ENCODE data around the gene FRG2B. TPM values are rescaled to one million over a fixed set of nuclear protein-coding genes. Genes with fewer than 3 reads are reported as not detected.
"Not testable (repeated sequence)": the region's sequence is repeated elsewhere in the genome, so short reads cannot be mapped to it uniquely, and the experiment has no call there.

FRG2B gene
- total and polyA plus RNA-seq, 4 donors, result not detected

DNA sequence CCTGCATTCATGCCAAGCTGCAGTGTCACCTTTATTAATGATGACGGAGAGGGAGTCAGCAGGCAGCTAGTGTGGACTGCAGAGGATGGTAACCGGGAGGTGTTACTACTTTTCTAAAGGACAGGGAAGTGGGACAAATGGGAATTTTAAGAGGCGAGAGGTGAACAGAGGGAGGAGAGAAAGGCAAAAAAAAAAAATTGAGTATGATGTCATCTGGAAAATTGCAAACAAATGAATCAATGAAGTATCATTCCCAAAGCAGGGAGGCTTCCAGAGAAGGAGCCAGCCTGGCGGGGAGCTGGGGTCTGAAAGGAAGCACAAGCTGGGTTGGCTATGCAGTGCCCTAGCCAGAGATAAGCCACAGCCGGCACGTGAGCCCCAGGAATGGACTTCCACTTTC is 12.9 kb downstream of the FRG2B start:
- DNase-seq (no peak), ATAC-seq (ENCODE audit: low FRiP score) (no peak)
- Histone ChIP-seq H3K27me3 (ENCODE audit: control insufficient read depth in 1 of 2, insufficient read depth in 2 of 2, low read length in 1 of 2) (no peaks in the 10 kb centered on the region), H3K36me3 (ENCODE audit: control insufficient read depth in 1 of 2, insufficient read depth in 2 of 2, low read length in 1 of 2) (no peaks in the 10 kb centered on the region), H3K4me1 (ENCODE audit: control insufficient read depth in 1 of 2, insufficient read depth in 2 of 2, low read length in 2 of 2) (no peaks in the 10 kb centered on the region), H3K9me3 (ENCODE audit: control insufficient read depth, low read length) (peaks cover 2% of the 10 kb centered on the region), H3K27ac (ENCODE audit: low read depth in 1 of 2, low read length in 2 of 2) (no peak overlapping the region), H3K4me3 (ENCODE audit: low read length in 2 of 2) (no peak overlapping the region)
- intact Hi-C loops (cut with DNase I), result no loop called here
- 53 to 65% methylated on average over 6 of the region's 6 CpGs for WGBS, 2 donors

- DNase-seq, result no peak
- H3K27ac ChIP-seq (ENCODE audit: low read depth in 1 of 2, low read length in 2 of 2), result no peak overlapping the region
- H3K4me1 ChIP-seq (ENCODE audit: control insufficient read depth in 1 of 2, insufficient read depth in 2 of 2, low read length in 2 of 2), result no peaks in the 10 kb centered on the region
- peaks cover 2% of the 10 kb centered on the region for H3K9me3 ChIP-seq (ENCODE audit: control insufficient read depth, low read length)
- H3K27me3 ChIP-seq (ENCODE audit: control insufficient read depth in 1 of 2, insufficient read depth in 2 of 2, low read length in 1 of 2), result no peaks in the 10 kb centered on the region
- intact Hi-C loops (cut with DNase I), result no loop called here
- H3K36me3 ChIP-seq (ENCODE audit: control insufficient read depth in 1 of 2, insufficient read depth in 2 of 2, low read length in 1 of 2), result no peaks in the 10 kb centered on the region
- no peak for ATAC-seq (ENCODE audit: low FRiP score)
- WGBS, 2 donors, result 45 to 51% methylated on average over 4 of the region's 4 CpGs
- H3K4me3 ChIP-seq (ENCODE audit: low read length in 2 of 2), result no peak overlapping the region
Measured at GRCh38 chr10:133611079-133611478, 15.5 kb downstream of the FRG2B start.

DNA sequence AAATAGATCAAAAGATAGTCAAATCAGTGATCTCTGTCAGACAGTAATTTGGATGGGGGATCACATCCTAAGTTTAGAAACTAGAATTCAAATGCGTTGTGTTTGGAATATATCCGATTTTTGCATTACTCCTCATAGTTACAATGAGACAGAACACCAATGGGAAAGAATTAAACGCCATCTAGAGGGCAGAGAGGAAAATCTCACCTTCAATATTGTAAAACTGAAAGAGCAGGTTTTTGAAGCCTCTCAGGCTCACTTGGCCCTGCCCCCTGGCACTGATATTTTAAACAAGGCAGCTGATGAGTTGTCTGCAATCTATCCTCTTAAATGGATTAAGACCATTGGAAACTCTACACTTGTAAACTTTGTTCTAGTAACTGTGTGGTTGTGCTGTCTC is 17.7 kb downstream of the FRG2B start:
- no peak for ATAC-seq (ENCODE audit: low FRiP score)
- intact Hi-C loops (cut with DNase I), result loop anchor here in 1 of 2 donors (5.0 kb wide), 1 partner anchor 282 kb away; no protein-coding TSS in a partner anchor
- H3K9me3 ChIP-seq (ENCODE audit: control insufficient read depth, low read length), result peaks cover 2% of the 10 kb centered on the region
- WGBS, 2 donors, result 6 to 7% methylated on average over 3 of the region's 3 CpGs
- no peak overlapping the region for H3K4me3 ChIP-seq (ENCODE audit: low read length in 2 of 2)
- H3K36me3 ChIP-seq (ENCODE audit: control insufficient read depth in 1 of 2, insufficient read depth in 2 of 2, low read length in 1 of 2), result no peaks in the 10 kb centered on the region
- no peaks in the 10 kb centered on the region for H3K4me1 ChIP-seq (ENCODE audit: control insufficient read depth in 1 of 2, insufficient read depth in 2 of 2, low read length in 2 of 2)
- no peak overlapping the region for H3K27ac ChIP-seq (ENCODE audit: low read depth in 1 of 2, low read length in 2 of 2)
- DNase-seq, result no peak
- peaks cover 0 to 2% of the 10 kb centered on the region in 2 donors for H3K27me3 ChIP-seq (ENCODE audit: control insufficient read depth in 1 of 2, insufficient read depth in 2 of 2, low read length in 1 of 2)

DNA sequence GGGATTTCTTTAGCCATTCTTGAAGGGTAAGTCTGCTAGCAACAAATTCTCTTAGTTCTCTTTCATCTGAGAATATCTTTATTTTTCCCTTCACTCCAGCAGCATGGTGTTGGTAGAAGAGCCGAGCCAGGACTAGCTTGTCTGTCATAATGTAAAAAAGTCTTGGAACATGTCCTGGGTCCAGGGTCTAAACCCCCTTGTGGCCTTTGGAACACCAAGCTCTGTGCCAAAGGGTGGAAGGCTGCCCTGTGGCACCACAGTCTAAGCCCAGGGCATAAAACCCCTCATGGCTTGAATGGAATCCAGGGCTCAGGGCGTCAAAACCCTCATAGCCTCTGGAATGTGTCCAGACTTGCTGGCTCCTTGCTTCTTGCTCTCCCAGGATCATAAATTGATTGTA is 23.2 kb downstream of the FRG2B start:
- intact Hi-C loops (cut with DNase I); H3K4me3 ChIP-seq (ENCODE audit: low read length in 2 of 2); H3K27me3 ChIP-seq (ENCODE audit: control insufficient read depth in 1 of 2, insufficient read depth in 2 of 2, low read length in 1 of 2); ATAC-seq (ENCODE audit: low FRiP score); H3K9me3 ChIP-seq (ENCODE audit: control insufficient read depth, low read length); H3K36me3 ChIP-seq (ENCODE audit: control insufficient read depth in 1 of 2, insufficient read depth in 2 of 2, low read length in 1 of 2); H3K27ac ChIP-seq (ENCODE audit: low read depth in 1 of 2, low read length in 2 of 2); DNase-seq; H3K4me1 ChIP-seq (ENCODE audit: control insufficient read depth in 1 of 2, insufficient read depth in 2 of 2, low read length in 2 of 2): not testable (repeated sequence)
- 53 to 63% methylated on average over 2 of the region's 2 CpGs for WGBS, 2 donors

DNA sequence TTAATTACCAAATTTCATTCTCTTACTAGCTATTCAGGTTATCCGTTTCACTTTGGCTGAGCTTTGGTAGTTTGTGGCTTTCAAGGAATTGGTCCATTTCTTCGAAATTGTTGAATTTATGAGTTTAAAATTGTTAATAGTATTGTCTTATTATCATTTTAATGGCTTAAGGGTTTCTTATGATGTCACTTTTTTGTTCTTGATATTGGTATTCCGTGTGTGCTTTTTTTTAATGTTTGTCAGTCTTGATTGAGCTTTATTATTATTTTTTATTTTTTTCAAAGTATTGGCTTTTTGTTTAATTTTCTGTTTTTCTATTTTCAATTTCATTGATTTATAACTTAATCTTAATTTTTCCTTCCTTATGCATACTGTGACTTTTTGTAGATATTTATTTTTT is 25.9 kb downstream of the FRG2B start:
- ATAC-seq (ENCODE audit: low FRiP score) (no peak), DNase-seq (no peak)
- 55 to 58% methylated on average over 3 of the region's 3 CpGs for WGBS, 2 donors
- Histone ChIP-seq H3K4me3 (ENCODE audit: low read length in 2 of 2) (no peak overlapping the region), H3K36me3 (ENCODE audit: control insufficient read depth in 1 of 2, insufficient read depth in 2 of 2, low read length in 1 of 2) (no peaks in the 10 kb centered on the region), H3K27me3 (ENCODE audit: control insufficient read depth in 1 of 2, insufficient read depth in 2 of 2, low read length in 1 of 2) (peaks cover 0 to 3% of the 10 kb centered on the region in 2 donors), H3K9me3 (ENCODE audit: control insufficient read depth, low read length) (no peaks in the 10 kb centered on the region), H3K4me1 (ENCODE audit: control insufficient read depth in 1 of 2, insufficient read depth in 2 of 2, low read length in 2 of 2) (no peaks in the 10 kb centered on the region), H3K27ac (ENCODE audit: low read depth in 1 of 2, low read length in 2 of 2) (no peak overlapping the region)
- intact Hi-C loops (cut with DNase I), result no loop called here

- ATAC-seq (ENCODE audit: low FRiP score); H3K36me3 ChIP-seq (ENCODE audit: control insufficient read depth in 1 of 2, insufficient read depth in 2 of 2, low read length in 1 of 2); intact Hi-C loops (cut with DNase I); H3K4me1 ChIP-seq (ENCODE audit: control insufficient read depth in 1 of 2, insufficient read depth in 2 of 2, low read length in 2 of 2); H3K27me3 ChIP-seq (ENCODE audit: control insufficient read depth in 1 of 2, insufficient read depth in 2 of 2, low read length in 1 of 2); H3K27ac ChIP-seq (ENCODE audit: low read depth in 1 of 2, low read length in 2 of 2); DNase-seq; H3K4me3 ChIP-seq (ENCODE audit: low read length in 2 of 2); H3K9me3 ChIP-seq (ENCODE audit: control insufficient read depth, low read length): not testable (repeated sequence)
- 71 to 79% methylated on average over 8 of the region's 8 CpGs for WGBS, 2 donors
Measured at GRCh38 chr10:133599869-133600268, 26.7 kb downstream of the FRG2B start.

DNA sequence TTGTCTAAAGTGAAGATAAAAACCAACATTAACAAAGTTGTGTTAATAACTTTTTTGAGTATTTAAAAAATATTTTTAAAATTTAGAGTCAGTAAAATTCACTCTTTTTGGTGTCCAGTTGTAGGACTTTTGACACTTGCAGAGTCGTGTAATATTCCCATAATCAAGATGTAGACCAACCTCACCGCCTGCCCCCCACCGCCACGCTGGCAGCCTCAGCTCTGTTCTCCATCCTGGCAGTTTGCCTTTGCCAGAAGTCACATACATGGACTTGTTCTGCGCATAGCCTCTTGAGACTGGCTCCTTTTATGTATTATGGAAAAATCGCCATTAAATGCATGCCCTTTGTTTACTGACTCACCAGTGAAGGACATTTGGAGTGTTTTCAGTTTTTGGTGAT is 33.9 kb downstream of the FRG2B start:
- DNase-seq (no peak), ATAC-seq (ENCODE audit: low FRiP score) (no peak)
- no peaks in the 10 kb centered on the region for H3K27me3 ChIP-seq (ENCODE audit: control insufficient read depth in 1 of 2, insufficient read depth in 2 of 2, low read length in 1 of 2)
- H3K9me3 ChIP-seq (ENCODE audit: control insufficient read depth, low read length), result no peaks in the 10 kb centered on the region
- H3K4me3 ChIP-seq (ENCODE audit: low read length in 2 of 2), result no peak overlapping the region
- H3K4me1 ChIP-seq (ENCODE audit: control insufficient read depth in 1 of 2, insufficient read depth in 2 of 2, low read length in 2 of 2), result no peaks in the 10 kb centered on the region
- 70 to 76% methylated on average over 6 of the region's 6 CpGs for WGBS, 2 donors
- no peaks in the 10 kb centered on the region for H3K36me3 ChIP-seq (ENCODE audit: control insufficient read depth in 1 of 2, insufficient read depth in 2 of 2, low read length in 1 of 2)
- H3K27ac ChIP-seq (ENCODE audit: low read depth in 1 of 2, low read length in 2 of 2), result no peak overlapping the region
- intact Hi-C loops (cut with DNase I), result no loop called here

DNA sequence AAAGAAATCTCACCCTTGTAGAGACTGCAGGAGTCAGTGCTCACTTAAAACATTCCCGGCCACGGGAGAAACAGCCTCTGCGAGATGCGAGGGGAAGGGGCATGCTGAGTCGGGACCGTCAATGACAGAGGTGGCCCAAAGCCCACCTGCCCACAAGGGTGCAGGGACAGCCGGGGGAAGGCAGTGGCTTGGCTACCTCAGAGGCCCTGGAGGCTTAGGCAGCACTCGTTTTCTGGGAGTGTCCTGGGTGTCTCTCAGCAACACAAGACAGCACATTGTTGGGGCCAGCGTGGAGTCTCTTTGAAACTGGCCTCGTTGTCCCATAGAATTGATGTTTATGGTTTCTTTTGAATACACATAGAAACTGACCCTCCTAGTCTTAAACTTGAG is 35.6 kb downstream of the FRG2B start:
- Histone ChIP-seq H3K4me1 (ENCODE audit: control insufficient read depth in 1 of 2, insufficient read depth in 2 of 2, low read length in 2 of 2) (no peaks in the 10 kb centered on the region), H3K27me3 (ENCODE audit: control insufficient read depth in 1 of 2, insufficient read depth in 2 of 2, low read length in 1 of 2) (no peaks in the 10 kb centered on the region), H3K9me3 (ENCODE audit: control insufficient read depth, low read length) (peaks cover 2% of the 10 kb centered on the region), H3K4me3 (ENCODE audit: low read length in 2 of 2) (no peak overlapping the region), H3K27ac (ENCODE audit: low read depth in 1 of 2, low read length in 2 of 2) (no peak overlapping the region), H3K36me3 (ENCODE audit: control insufficient read depth in 1 of 2, insufficient read depth in 2 of 2, low read length in 1 of 2) (no peaks in the 10 kb centered on the region)
- DNase-seq (no peak), ATAC-seq (ENCODE audit: low FRiP score) (no peak)
- 77 to 78% methylated on average over 10 of the region's 10 CpGs for WGBS, 2 donors
- intact Hi-C loops (cut with DNase I), result no loop called here

DNA sequence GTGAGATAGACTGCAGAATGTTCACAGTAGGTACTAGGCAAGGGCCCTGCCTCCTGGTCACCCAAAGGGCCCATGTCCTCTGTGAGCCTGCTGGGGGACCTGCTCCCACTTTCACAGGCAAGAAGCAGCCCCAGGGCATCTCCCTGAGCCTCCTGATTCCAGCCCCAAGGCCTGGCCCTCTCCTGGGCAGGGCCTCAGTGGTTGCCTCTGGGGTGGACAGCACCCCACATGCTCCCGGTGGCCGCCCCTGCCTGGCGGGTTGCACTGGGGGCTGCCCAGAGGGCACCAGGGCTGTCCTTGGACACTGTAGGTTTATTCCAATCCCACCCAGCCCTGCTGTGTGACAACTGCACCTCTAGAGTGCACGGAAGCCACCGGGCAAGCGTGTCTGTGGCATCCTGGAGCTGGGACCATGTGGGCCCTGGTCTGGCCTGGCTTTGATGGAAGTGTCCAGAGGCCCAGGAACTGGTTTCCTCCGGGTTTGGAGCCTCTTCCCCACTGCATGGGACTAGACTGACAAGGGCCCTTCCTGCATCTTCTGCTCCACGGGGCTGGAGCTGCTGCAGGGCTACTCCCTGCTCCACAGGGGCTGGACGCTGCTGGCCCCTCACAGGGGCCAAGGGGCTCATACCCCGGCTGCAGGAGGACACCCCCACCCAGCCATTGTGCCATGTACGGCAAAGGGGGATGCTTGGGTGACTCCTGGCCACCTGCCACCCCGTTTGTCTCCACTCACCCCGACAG is 36.2 kb downstream of the FRG2B start:
- ATAC-seq (ENCODE audit: low FRiP score), result no peak
- DNase-seq, result no peak
- Histone ChIP-seq H3K4me3 (ENCODE audit: low read length in 2 of 2) (no peak overlapping the region), H3K27ac (ENCODE audit: low read depth in 1 of 2, low read length in 2 of 2) (no peak overlapping the region), H3K36me3 (ENCODE audit: control insufficient read depth in 1 of 2, insufficient read depth in 2 of 2, low read length in 1 of 2) (no peaks in the 10 kb centered on the region), H3K27me3 (ENCODE audit: control insufficient read depth in 1 of 2, insufficient read depth in 2 of 2, low read length in 1 of 2) (no peaks in the 10 kb centered on the region), H3K4me1 (ENCODE audit: control insufficient read depth in 1 of 2, insufficient read depth in 2 of 2, low read length in 2 of 2) (no peaks in the 10 kb centered on the region), H3K9me3 (ENCODE audit: control insufficient read depth, low read length) (peaks cover 2% of the 10 kb centered on the region)
- intact Hi-C loops (cut with DNase I), result no loop called here
- WGBS, 2 donors, result 73 to 74% methylated on average over 13 of the region's 13 CpGs

All from aorta (tissue), 5 donors.